ENCODE measurements around the gene DRC7.
"Not testable (repeated sequence)": the region's sequence is repeated elsewhere in the genome, so short reads cannot be mapped to it uniquely, and the experiment has no call there.

The DRC7 gene

GRCh38 chr16:57736419-57737351 is 42.1 kb downstream of the DRC7 start:
- ATAC-seq: no peak

- ATAC-seq: no peak
Measured at GRCh38 chr16:57738844-57739243, 44.2 kb downstream of the DRC7 start.

DNA sequence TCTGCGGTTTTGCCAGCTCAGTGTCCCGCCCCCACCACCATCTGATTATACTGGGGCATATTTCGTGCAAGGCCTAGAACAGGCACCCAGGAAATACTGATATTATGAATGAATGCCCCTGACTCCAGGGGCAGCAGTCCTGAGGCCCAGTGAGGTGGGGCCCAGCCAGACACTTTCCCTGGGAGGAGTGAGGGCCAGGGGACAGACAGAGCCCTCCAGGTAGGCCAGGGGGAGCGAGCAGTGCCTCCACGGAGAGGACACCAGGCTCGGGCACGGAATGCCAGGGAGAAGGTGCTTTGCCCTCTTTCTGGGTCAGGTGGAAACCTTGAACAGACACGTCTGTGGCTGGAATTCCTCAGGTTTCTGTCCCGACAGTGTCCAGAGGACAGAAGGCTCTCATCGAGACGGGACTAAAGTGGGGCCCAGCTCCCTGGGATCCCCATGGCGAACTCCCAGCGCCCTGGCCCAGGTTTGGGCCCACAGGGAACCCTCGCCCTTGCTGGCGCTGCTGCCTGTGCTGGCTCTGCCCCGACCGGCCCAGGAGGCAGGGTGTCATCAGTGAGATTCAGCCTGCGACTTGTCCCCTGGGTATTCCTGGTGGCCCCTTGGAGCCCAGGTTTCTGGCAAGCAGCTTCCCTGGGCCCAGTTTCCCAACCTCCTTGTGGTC is 45.3 kb downstream of the DRC7 start:
- no peak for ATAC-seq

GRCh38 chr16:57740423-57741071 is 45.9 kb downstream of the DRC7 start:
- ATAC-seq: no peak

DNA sequence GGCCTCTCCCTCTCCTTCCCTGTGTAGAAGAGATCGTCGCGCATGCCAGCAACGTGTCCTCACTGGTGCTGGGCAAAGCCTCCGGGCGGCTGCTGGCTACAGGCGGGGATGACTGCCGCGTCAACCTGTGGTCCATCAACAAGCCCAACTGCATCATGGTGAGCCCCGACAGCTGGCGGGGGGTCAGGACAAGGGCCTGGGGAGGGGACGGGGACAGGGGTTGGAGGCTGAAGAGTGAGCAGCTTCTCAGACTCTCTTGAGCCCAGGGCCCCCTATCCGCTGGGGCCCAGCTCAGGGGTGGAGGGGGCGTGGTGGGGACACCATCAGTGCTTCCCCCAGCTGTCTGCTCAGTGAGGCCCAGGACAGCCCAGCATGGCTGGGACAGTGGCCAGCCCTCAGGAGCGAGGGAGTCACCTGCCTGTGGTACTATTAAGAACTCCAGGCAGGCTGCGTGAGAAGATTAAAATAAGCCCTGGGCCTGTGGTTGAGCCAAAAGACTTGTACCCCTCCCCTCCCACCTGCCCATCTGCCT is 47.1 kb downstream of the DRC7 start:
- no peak for ATAC-seq

DNA sequence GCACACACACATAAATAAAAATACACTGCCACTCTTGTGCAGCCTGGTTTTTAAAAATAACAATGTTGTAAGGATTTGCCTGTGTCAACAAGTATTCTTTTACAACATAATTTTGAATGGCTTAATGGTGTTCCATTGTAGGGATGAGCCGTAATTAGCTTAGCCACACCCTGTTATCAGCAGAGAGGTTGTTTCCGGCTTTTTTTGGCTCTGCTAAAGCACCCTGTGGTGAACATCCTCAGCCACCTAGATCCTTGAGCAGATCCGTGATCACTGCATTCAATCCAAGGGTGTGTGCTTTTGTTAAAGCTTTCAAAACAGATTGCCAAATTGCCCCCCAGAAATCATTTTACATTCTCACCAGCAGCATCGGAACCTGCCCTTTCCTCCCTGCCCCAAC is 47.9 kb downstream of the DRC7 start:
- no peak for ATAC-seq

DNA sequence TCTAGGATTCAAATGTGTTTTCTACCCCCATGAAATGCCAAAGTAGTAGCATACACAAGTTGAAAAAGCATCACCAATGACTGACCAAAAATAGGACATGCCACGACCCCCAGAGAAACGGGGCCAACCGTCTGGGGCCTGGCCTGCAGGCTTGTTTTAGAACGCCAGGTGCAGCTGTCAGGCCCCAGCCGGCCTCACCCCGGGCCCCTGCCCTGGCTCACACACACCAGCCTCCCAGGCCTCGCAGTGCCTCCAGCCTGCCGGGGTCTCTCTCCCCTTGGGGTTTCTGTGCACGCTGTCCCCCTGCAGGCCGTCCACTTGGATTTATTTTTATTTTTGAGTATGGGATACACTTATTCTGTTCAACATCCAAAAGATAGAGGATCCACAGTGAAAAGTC is 48.9 kb downstream of the DRC7 start:
- no peak for ATAC-seq

DNA sequence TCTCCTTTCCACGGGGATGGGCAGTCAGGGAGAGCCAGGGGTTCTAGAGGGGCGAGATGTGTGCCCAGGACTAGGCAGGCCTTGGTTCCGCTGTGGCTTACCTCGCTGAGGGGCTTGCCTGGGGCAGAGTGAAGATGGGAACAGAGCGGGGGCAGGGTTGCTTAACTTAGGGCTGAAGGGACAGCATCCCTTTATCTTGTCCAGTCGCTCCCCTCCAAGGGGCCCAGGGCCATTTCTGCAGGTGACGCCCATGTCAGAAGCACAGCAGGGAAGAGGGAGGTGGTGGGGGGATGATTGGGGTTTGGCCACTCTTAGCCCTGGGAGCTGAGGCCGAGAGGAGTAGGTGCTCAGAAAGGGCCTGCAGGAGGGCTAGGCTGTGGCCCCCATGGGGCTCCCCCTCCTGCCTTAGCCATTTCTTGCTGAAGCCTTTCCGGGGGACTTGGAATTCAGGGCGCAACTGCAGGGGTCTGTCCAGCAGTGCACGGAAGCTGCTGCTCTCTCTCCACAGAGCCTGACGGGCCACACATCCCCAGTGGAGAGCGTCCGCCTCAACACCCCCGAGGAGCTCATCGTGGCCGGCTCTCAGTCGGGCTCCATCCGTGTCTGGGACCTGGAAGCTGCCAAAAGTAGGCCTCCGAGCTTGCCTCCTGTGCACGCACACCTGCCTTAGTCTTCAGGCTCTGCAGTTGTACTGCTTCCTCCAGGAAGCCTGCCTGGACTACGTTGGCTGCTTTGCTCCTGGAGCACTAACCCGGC is 49.5 kb downstream of the DRC7 start:
- ATAC-seq: no peak

GRCh38 chr16:57744642-57744903 is 50.0 kb downstream of the DRC7 start:
- no peak for ATAC-seq

- ATAC-seq: no peak
Measured at GRCh38 chr16:57745768-57746167, 51.2 kb downstream of the DRC7 start.

GRCh38 chr16:57746316-57746715 is 51.7 kb downstream of the DRC7 start:
- not testable (repeated sequence) for ATAC-seq

DNA sequence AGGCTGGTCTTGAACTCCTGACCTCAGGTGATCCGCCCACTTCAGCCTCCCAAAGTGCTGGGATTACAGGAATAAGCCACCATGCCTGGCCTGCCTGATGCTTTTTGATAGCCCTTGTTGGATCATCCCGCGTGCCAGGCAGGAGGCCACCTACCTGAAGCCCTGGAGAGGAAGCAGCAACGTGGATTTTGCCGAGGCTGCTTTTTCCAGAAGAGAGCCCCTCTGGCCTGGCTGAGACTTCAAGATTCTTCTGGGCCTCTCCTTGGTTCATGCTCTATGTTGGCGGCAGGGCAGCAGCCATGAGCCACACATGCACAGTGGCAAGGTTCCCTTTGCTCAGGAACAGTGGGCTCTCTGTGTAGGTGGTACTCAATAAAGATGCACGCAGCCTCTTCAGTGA is 52.5 kb downstream of the DRC7 start:
- ATAC-seq: no peak

DNA sequence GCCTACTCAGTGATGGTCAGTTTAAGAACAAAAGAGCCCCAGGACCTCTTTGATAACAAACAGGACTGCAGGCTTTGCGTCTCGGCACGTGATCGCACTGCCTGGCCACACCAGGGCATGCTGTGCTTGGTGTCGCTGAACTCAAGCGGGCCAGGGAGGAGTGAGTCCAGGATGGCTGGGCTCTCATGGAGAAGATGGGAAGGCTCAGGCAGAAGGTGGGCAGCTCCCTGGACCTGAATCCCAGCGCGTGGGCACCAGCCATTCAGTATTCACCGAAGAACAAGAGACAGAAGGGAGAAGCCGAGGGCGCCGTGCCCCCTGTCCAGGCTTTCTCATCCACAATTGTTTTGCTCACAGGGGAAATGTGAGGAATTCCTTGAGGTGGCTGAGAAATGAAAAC is 52.9 kb downstream of the DRC7 start:
- no peak for ATAC-seq

DNA sequence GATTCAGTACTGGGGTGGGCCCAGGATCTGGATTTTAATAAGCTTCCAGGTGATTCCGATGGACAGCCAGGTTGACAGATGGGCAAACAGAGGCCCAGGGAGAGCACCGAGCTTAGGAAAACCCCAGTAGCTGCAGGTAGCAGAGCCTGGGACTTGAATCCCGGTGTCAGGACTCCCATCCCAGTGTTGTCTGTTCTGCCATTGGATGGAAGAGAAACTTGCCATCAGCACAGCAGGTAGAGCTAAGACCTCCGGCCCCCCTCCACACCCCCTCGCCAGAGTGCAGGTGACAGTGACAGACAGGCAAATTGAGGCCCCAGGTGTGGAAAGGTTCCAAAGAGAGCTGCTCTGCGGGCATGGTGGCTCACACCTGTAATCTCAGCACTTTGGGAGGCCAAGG is 53.4 kb downstream of the DRC7 start:
- no peak for ATAC-seq

DNA sequence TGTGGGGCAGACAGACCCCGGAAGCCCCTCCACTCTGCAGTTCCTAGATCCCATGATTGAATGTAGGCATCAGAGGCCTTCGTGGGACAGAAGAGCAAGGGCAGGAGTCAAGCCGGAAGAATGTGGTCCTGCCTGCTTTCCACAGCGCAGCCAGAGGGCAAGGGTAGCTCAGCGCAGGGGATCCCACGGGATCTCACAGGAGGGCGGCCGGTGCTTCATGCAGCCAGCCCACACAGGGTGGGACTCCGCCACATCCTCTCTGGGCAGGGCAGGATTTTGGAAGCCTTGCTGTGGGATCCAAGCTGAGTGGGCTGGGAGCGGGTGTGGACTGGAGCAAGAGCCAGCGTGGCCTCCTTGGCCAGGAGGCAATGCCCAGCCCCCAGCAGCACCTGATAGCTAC is 54.0 kb downstream of the DRC7 start:
- ATAC-seq: no peak

DNA sequence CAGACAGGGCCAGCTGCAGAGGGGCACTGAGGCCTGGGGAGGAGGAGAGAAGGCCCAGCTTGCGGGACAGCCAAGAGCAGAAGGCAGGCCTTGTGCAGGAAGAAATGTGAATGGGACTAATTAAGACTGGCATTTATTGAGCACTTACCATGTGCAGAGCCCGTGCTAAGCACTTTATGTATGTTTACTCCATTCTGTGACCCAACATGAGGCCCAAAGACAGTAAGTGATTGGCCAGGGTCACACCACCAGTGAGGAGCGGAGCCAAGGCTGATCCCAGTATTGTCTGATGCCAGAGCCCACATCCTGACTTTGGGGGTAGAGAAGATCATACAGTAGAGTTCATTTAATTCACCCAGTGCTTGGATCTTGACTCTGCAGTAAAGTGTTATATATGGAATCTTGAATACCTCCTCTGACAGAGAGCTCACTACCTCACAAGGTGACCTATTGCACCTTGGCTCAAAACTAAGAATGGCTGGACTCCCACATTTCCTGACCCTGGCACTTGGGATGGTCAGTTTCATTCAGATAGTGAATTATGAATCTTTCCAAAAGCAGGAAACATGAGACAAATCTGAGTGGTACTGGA is 54.6 kb downstream of the DRC7 start:
- ATAC-seq: no peak

- ATAC-seq: no peak
Measured at GRCh38 chr16:57749856-57750452, 55.3 kb downstream of the DRC7 start.

GRCh38 chr16:57750796-57751538 is 56.4 kb downstream of the DRC7 start:
- no peak for ATAC-seq

- ATAC-seq: peak in 1 of 2 donors; percentile 8
Measured at GRCh38 chr16:57751539-57752202, 57.1 kb downstream of the DRC7 start.

DNA sequence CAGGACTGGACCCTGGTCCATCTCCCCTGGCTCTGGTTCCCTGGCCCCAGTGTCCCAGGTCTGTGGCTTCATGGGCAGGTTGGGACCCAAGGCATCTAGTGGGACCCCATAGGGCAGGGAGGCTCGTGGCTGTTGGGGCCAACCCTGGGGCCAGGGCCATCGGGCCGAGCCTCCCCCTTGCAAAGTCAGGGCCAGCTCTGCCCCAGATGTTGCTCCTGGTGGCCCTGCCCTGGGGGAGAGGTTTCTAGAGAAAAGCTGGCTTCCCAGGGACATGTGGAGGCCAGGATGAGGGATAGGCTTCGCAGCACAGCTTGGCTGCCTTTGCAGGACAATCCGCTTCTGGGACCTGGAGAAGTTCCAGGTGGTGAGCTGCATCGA is 57.6 kb downstream of the DRC7 start:
- no peak for ATAC-seq

All from activated CD4-positive, CD25-positive, alpha-beta regulatory T cell treated with anti-CD3 and anti-CD28 coated beads, Interleukin-2, amount 50 U/mL, for 24 hours (primary cell).